H9 (cell line): ENCODE measurements around the gene CREB5. TPM values are rescaled to one million over a fixed set of nuclear protein-coding genes. Genes with fewer than 3 reads are reported as not detected.

ENCODE experiments used
- DNase-seq: peaks from one replicate; pipeline ENCODE4 v3.0.0-alpha.2; 2017
- H2AFZ ChIP-seq: one replicate; pipeline ENCODE4 v1.6.1; 2013; ENCODE audit warnings: mild to moderate bottlenecking, low read length, control low read depth, moderate library complexity
- H2AK5ac ChIP-seq: 2 replicates; pipeline ENCODE4 v1.6.1; 2013; ENCODE audit warnings: low read length, control low read depth, mixed read lengths; ENCODE audit not compliant: insufficient read length
- H2BK120ac ChIP-seq: one replicate; pipeline ENCODE4 v1.6.1; 2013; ENCODE audit warnings: low read depth, mild to moderate bottlenecking, low read length, control low read depth, inconsistent platforms; ENCODE audit not compliant: poor library complexity, severe bottlenecking
- H2BK12ac ChIP-seq: 2 replicates; pipeline ENCODE4 v1.6.1; 2013; ENCODE audit warnings: low read length, control low read depth, mixed read lengths, low read depth; ENCODE audit not compliant: insufficient read length
- H2BK15ac ChIP-seq: 2 replicates; pipeline ENCODE4 v1.6.1; 2013; ENCODE audit warnings: low read depth, low read length, control low read depth
- H2BK20ac ChIP-seq: one replicate; pipeline ENCODE4 v1.6.1; 2013; ENCODE audit warnings: low read depth, mild to moderate bottlenecking, low read length, control low read depth, inconsistent platforms; ENCODE audit not compliant: poor library complexity, severe bottlenecking
- H2BK5ac ChIP-seq: 2 replicates; pipeline ENCODE4 v1.6.1; 2013; ENCODE audit warnings: low read length, control low read depth, mixed read lengths; ENCODE audit not compliant: insufficient read length
- H3K14ac ChIP-seq: 2 replicates; pipeline ENCODE4 v1.6.1; 2013; ENCODE audit warnings: low read length, control low read depth; ENCODE audit not compliant: insufficient read depth
- H3K18ac ChIP-seq: 2 replicates; pipeline ENCODE4 v1.6.1; 2013; ENCODE audit warnings: low read depth, mild to moderate bottlenecking, mixed read lengths, low read length, control low read depth; ENCODE audit not compliant: insufficient read length
- H3K23ac ChIP-seq: 2 replicates; pipeline ENCODE4 v1.6.1; 2013; ENCODE audit warnings: low read length, control low read depth, mixed read lengths, low read depth; ENCODE audit not compliant: insufficient read length
- H3K23me2 ChIP-seq: 2 replicates; pipeline ENCODE4 v1.6.1; 2013; ENCODE audit warnings: low read depth, mild to moderate bottlenecking, mixed read lengths, low read length, control low read depth; ENCODE audit not compliant: insufficient read length, poor library complexity, severe bottlenecking
- H3K27ac ChIP-seq: 2 replicates; pipeline ENCODE4 v1.5.1; 2013; ENCODE audit warnings: low read length, control low read depth, mixed read lengths, low read depth; ENCODE audit not compliant: insufficient read length
- H3K27me3 ChIP-seq: 2 replicates; pipeline ENCODE4 v1.6.1; 2013; ENCODE audit warnings: low read length, control low read depth, inconsistent platforms; ENCODE audit not compliant: insufficient read depth
- H3K4ac ChIP-seq: 2 replicates; pipeline ENCODE4 v1.6.1; 2013; ENCODE audit warnings: low read depth, mild to moderate bottlenecking, control low read depth, inconsistent platforms, low read length, moderate library complexity
- H3K4me1 ChIP-seq: 2 replicates; pipeline ENCODE4 v1.6.1; 2013; ENCODE audit warnings: low read length, control low read depth, inconsistent platforms; ENCODE audit not compliant: insufficient read depth
- H3K4me2 ChIP-seq: 2 replicates; pipeline ENCODE4 v1.6.1; 2013; ENCODE audit warnings: low read length, control low read depth, mixed read lengths; ENCODE audit not compliant: insufficient read length, insufficient read depth
- H3K56ac ChIP-seq: 2 replicates; pipeline ENCODE4 v1.6.1; 2013; ENCODE audit warnings: low read depth, mild to moderate bottlenecking, mixed read lengths, low read length, control low read depth; ENCODE audit not compliant: insufficient read length
- H3K79me1 ChIP-seq: 2 replicates; pipeline ENCODE4 v1.6.1; 2013; ENCODE audit warnings: low read depth, mild to moderate bottlenecking, moderate library complexity, low read length, control low read depth, inconsistent platforms; ENCODE audit not compliant: insufficient read depth, poor library complexity, severe bottlenecking
- H3K79me2 ChIP-seq: 2 replicates; pipeline ENCODE4 v1.6.1; 2013; ENCODE audit warnings: low read length, control low read depth, inconsistent platforms; ENCODE audit not compliant: insufficient read depth
- H3K9ac ChIP-seq: 2 replicates; pipeline ENCODE4 v1.6.1; 2013; ENCODE audit warnings: low read length, control low read depth, mixed read lengths; ENCODE audit not compliant: insufficient read length; ENCODE audit errors: extremely low read depth
- H3K9me3 ChIP-seq: one replicate; pipeline ENCODE4 v1.6.1; 2013; ENCODE audit warnings: low read depth, low read length, inconsistent platforms; ENCODE audit not compliant: control insufficient read depth
- H3T11ph ChIP-seq: one replicate; pipeline ENCODE4 v1.6.1; 2013; ENCODE audit warnings: mild to moderate bottlenecking, low read length, control low read depth, inconsistent platforms
- H4K20me1 ChIP-seq: one replicate; pipeline ENCODE4 v1.6.1; 2013; ENCODE audit not compliant: control insufficient read depth, insufficient read length, insufficient read depth
- H4K5ac ChIP-seq: 2 replicates; pipeline ENCODE4 v1.6.1; 2013; ENCODE audit warnings: low read depth, mild to moderate bottlenecking, mixed read lengths, low read length, control low read depth; ENCODE audit not compliant: insufficient read length
- H4K8ac ChIP-seq: replicated peaks from 2 replicates; pipeline ENCODE4 v1.6.1; 2013; ENCODE audit warnings: low read length, control low read depth, mixed read lengths, low read depth; ENCODE audit not compliant: insufficient read length
- H4K91ac ChIP-seq: 2 replicates; pipeline ENCODE4 v1.6.1; 2013; ENCODE audit warnings: low read depth, mild to moderate bottlenecking, moderate library complexity, mixed read lengths, low read length, control low read depth; ENCODE audit not compliant: insufficient read length
- H3K27ac Mint-ChIP-seq, 3 experiments: 2 replicates in 2 of 3; 3 replicates in 1 of 3; pipeline ENCODE4 v1.8.0; 2020 to 2021; ENCODE audit warnings: mixed read lengths in 3 of 3, mild to moderate bottlenecking in 1 of 3, moderate library complexity in 1 of 3
- H3K27me3 Mint-ChIP-seq: 2 replicates; pipeline ENCODE4 v1.8.0; 2021; ENCODE audit warnings: low read depth, mild to moderate bottlenecking, moderate library complexity, mixed read lengths
- H3K36me3 Mint-ChIP-seq, 3 experiments: 2 replicates in 2 of 3; 3 replicates in 1 of 3; pipeline ENCODE4 v1.8.0; 2020 to 2021; ENCODE audit warnings: low read depth in 3 of 3, mixed read lengths in 3 of 3; ENCODE audit not compliant: insufficient read depth in 1 of 3
- H3K4me1 Mint-ChIP-seq, 2 experiments: 2 replicates each; pipeline ENCODE4 v1.8.0; 2020; ENCODE audit warnings: mixed read lengths in 2 of 2
- H3K4me3 Mint-ChIP-seq, 2 experiments: 2 replicates in 1 of 2; 3 replicates in 1 of 2; pipeline ENCODE4 v1.8.0; 2020 to 2021; ENCODE audit warnings: mild to moderate bottlenecking in 2 of 2, mixed read lengths in 2 of 2, moderate library complexity in 1 of 2
- H3K9me3 Mint-ChIP-seq, 2 experiments: 2 replicates in 1 of 2; 3 replicates in 1 of 2; pipeline ENCODE4 v1.8.0; 2020; ENCODE audit warnings: mild to moderate bottlenecking in 2 of 2, mixed read lengths in 2 of 2, moderate library complexity in 1 of 2
- WGBS: extraction: QIAGEN DNeasy Blood & Tissue Kit; methylation state at CpG from one replicate; pipeline ENCODE4 v1.1.7; 2013; ENCODE audit warnings: missing lambda C conversion rate, low lambda C conversion rate, mixed read lengths; ENCODE audit not compliant: insufficient read length; ENCODE audit errors: extremely low coverage; 5-methylcytosine and 5-hydroxymethylcytosine counted together
- total RNA-seq: library from RNA; stranded (reverse); gene quantifications from 2 replicates; pipeline ENCODE4 v1.2.1, GENCODE V29; 2021
- TF ChIP-seq, protein P1 (sequence below): fragments of 200-600 bp; sonication (generic); conservative IDR thresholded peaks from 3 replicates; pipeline ENCODE4 v1.8.0; 2021; ENCODE audit warnings: antibody characterized with exemption, mild to moderate bottlenecking

The CREB5 gene
- total RNA-seq, 1 experiment from 2014 or later: 4.0 TPM

DNA sequence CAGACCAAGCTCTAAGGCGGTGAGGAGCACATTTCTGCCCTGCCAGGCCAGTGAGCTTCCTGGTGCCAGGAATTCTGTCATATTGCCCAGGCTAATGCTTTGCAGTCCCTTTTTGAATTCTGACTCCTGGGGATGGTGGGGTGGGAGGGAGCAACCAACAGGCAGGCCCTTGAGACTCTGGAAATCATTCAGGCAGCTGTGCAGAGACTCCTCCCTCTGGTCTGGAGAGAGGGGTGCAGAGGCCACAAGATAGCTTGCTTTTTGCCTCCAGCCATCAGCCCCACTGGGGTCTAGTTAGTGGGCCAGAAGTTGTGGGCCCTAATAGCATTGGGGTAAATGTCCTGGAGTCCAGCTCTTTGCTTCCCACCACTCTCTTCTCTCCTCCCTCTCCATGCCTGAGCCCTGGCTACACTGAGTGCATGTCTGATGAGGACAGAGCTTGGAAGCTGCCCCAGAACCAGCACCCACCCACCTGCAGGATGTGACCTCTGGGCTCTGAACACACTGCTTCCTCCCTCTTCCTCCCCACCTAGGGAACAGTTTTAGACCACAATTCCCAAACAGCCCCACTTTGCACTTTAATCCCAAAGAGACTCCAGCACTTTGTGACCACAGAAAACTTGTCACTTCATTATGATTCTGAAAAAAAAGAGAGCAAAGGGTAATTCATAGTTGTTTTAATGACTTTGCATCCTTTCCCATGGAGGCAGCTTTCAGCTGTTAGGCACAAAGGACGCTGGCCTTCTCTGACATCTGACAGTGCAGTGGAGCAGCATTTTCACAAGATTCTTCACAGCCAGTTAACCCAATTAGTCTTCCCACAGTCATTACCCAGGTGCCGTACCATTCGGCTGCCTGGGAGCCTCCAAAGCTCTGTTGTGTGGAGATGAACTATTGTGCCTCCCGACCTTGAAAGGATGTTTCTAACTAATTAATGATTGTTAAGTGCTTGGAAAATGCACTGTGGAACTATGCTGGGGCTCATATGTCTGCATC is 283.3 kb downstream of the CREB5 start:
- H3K4ac ChIP-seq: no peak overlapping the region
- H3K9ac ChIP-seq: no peak overlapping the region
- H3K23me2 ChIP-seq: no peaks in the 10 kb centered on the region
- H3K4me1 ChIP-seq: peaks cover 3% of the 10 kb centered on the region; the same call in 1 of the 2 replicates
- no CpG with 5 or more reads among the region's 5 CpGs for WGBS
- no peak overlapping the region for H3K27ac ChIP-seq
- no peaks in the 10 kb centered on the region for H3K9me3 Mint-ChIP-seq
- H3K27me3 Mint-ChIP-seq: no peaks in the 10 kb centered on the region
- no peak overlapping the region for H2AFZ ChIP-seq
- H2BK15ac ChIP-seq: no peak overlapping the region
- no peak overlapping the region for H2BK5ac ChIP-seq
- H2AK5ac ChIP-seq: no peak overlapping the region
- H3K27ac Mint-ChIP-seq: no peak overlapping the region; a peak in 1 of 7 replicates
- no peak overlapping the region for H3K14ac ChIP-seq
- H3K9me3 ChIP-seq: no peaks in the 10 kb centered on the region
- no peak overlapping the region for H4K91ac ChIP-seq
- peaks cover 12 to 22% of the 10 kb centered on the region in 2 experiments for H3K4me1 Mint-ChIP-seq
- no peak overlapping the region for H2BK20ac ChIP-seq
- H2BK12ac ChIP-seq: no peak overlapping the region
- DNase-seq: no peak
- H3K4me3 Mint-ChIP-seq: no peak overlapping the region
- no peak overlapping the region for H2BK120ac ChIP-seq
- H4K20me1 ChIP-seq: no peaks in the 10 kb centered on the region
- no peak overlapping the region for H3K23ac ChIP-seq
- H3K79me2 ChIP-seq: no peaks in the 10 kb centered on the region
- H3K18ac ChIP-seq: no peak overlapping the region
- H3K4me2 ChIP-seq: no peak overlapping the region
- H3K27me3 ChIP-seq: no peaks in the 10 kb centered on the region
- TF ChIP-seq, protein P1, sequence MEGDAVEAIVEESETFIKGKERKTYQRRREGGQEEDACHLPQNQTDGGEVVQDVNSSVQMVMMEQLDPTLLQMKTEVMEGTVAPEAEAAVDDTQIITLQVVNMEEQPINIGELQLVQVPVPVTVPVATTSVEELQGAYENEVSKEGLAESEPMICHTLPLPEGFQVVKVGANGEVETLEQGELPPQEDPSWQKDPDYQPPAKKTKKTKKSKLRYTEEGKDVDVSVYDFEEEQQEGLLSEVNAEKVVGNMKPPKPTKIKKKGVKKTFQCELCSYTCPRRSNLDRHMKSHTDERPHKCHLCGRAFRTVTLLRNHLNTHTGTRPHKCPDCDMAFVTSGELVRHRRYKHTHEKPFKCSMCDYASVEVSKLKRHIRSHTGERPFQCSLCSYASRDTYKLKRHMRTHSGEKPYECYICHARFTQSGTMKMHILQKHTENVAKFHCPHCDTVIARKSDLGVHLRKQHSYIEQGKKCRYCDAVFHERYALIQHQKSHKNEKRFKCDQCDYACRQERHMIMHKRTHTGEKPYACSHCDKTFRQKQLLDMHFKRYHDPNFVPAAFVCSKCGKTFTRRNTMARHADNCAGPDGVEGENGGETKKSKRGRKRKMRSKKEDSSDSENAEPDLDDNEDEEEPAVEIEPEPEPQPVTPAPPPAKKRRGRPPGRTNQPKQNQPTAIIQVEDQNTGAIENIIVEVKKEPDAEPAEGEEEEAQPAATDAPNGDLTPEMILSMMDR: no peak
- H3K36me3 Mint-ChIP-seq: no peaks in the 10 kb centered on the region
- H4K8ac ChIP-seq: no peak overlapping the region
- H3K56ac ChIP-seq: no peak overlapping the region
- no peak overlapping the region for H3T11ph ChIP-seq
- H3K79me1 ChIP-seq: no peaks in the 10 kb centered on the region
- no peak overlapping the region for H4K5ac ChIP-seq
